AG04450 (cell line): Measurements from ENCODE around the gene CHPT1. TPM values are rescaled to one million over a fixed set of nuclear protein-coding genes. Genes with fewer than 3 reads are reported as not detected.

Experiments
- CTCF ChIA-PET: fragments of 300-600, 350-600 bp; formaldehyde crosslinking; extraction: SDS; loops from one replicate; lab custom pipeline; 2022; ENCODE audit warnings: antibody characterized with exemption, inconsistent platforms; lab: Charles Lee
- POLR2A ChIA-PET: fragments of 350-600 bp; formaldehyde crosslinking; extraction: SDS; loops from one replicate; lab custom pipeline; 2021; ENCODE audit warnings: antibody characterized with exemption, inconsistent platforms; lab: Yijun Ruan, JAX
- DNase-seq: peaks from one replicate; pipeline ENCODE4 v3.0.0-alpha.2; 2011; ENCODE audit warnings: low read depth, low spot score
- H3K27ac ChIP-seq: one replicate; pipeline ENCODE4 v1.5.1; 2012; ENCODE audit warnings: low read depth, low read length, control low read depth
- H3K27me3 ChIP-seq: one replicate; pipeline ENCODE4 v1.6.0; 2012; ENCODE audit warnings: low read length; ENCODE audit not compliant: control insufficient read depth, insufficient read depth
- H3K4me3 ChIP-seq: 2 replicates; pipeline ENCODE4 v1.5.1; 2011; ENCODE audit warnings: mild to moderate bottlenecking, low read depth, low read length, control low read depth
- H3K9me3 ChIP-seq: 2 replicates; pipeline ENCODE4 v1.5.1; 2012; ENCODE audit warnings: low read length; ENCODE audit not compliant: control insufficient read depth, insufficient read depth
- polyA plus RNA-seq: library from polyadenylated mRNA; depleted of rRNA; stranded (reverse); fragments of >200 nt; gene quantifications from 2 replicates; pipeline ENCODE4 v1.2.3, GENCODE V29; 2011
- TF ChIP-seq, protein P1 (sequence below): IDR thresholded peaks from 2 replicates; pipeline ENCODE4 v1.5.1; 2011; ENCODE audit warnings: low read depth, low read length, control low read depth, inconsistent platforms

CHPT1 gene
- polyA plus RNA-seq, 1 experiment = 26.9 TPM

DNA sequence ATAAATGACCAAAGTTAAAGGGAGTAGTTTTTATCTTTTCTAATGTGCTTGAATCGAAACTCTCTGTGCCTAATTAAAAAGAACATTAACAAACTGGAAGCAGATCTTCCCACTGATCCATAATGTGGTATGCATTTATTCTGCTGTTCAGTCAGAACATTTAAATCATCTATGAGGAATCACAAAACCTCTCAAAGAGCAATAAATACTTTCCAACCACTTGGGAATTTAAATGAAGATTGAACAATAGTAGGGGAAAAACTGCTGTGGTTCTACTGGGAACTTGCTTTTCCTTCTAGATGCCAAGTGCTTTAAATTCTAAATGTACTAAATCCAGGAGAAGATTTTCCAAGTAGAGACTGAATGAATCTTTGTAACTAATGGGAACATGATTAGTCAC is 12.3 kb upstream of the CHPT1 start:
- ChIA-PET CTCF (no interaction called here), POLR2A (no interaction called here)
- H3K4me3 ChIP-seq = no peak overlapping the region
- no peaks in the 10 kb centered on the region for H3K27me3 ChIP-seq
- H3K9me3 ChIP-seq = no peaks in the 10 kb centered on the region
- TF ChIP-seq, protein P1, sequence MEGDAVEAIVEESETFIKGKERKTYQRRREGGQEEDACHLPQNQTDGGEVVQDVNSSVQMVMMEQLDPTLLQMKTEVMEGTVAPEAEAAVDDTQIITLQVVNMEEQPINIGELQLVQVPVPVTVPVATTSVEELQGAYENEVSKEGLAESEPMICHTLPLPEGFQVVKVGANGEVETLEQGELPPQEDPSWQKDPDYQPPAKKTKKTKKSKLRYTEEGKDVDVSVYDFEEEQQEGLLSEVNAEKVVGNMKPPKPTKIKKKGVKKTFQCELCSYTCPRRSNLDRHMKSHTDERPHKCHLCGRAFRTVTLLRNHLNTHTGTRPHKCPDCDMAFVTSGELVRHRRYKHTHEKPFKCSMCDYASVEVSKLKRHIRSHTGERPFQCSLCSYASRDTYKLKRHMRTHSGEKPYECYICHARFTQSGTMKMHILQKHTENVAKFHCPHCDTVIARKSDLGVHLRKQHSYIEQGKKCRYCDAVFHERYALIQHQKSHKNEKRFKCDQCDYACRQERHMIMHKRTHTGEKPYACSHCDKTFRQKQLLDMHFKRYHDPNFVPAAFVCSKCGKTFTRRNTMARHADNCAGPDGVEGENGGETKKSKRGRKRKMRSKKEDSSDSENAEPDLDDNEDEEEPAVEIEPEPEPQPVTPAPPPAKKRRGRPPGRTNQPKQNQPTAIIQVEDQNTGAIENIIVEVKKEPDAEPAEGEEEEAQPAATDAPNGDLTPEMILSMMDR = no peak
- no peak for DNase-seq
- no peak overlapping the region for H3K27ac ChIP-seq

DNA sequence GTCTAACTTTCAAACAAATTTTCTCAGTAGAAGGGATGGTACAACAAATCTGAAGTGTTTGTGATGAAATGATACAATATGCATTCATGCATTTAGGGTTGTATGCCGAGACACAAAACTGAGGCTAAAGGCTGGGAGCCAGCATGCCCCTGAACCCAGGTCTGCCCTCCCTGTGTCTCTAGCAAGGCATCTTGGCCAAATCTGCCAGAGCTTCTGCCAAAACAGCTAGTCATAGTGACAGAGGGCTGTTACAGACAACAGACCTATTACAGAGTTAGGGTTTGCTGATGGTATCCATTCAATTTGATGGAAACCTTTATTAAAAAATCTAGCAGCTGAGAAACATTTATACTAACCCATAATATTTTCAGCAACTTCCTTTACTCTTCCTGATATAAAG is 11.3 kb upstream of the CHPT1 start:
- POLR2A ChIA-PET = no interaction called here
- CTCF ChIA-PET = interaction anchor here (0.6 kb wide), 1 partner anchor 17 kb away, joined by 5 read pairs; no protein-coding TSS in a partner anchor

DNA sequence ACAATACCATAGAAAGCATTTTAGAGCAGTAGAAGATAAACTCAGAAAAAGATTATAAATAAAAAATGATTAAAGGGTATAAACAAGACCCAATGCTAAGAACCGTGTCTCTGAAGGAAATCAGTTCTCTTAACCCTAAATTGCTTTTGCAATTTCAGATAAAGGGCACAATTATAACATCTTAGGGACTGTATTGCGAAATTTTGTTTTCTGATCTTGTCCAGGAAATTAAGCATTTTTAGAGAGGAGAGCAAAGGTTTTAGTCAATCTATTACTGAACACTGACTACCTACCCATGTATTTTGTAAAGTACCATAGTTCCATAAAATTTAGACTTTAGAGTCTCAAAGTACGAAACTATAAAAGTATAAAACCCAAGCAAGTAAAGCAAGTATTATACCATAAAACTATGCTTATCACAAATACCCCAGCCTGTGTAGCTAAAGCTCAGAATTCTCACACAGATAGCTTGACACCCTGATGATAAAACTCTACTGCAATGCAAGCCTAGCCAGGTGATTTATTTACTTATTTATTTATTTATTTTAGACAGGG is 6.8 kb upstream of the CHPT1 start:
- Histone ChIP-seq H3K4me3 (no peak overlapping the region), H3K9me3 (peaks cover 10% of the 10 kb centered on the region), H3K27me3 (no peaks in the 10 kb centered on the region), H3K27ac (no peak overlapping the region)
- TF ChIP-seq, protein P1 = no peak
- CTCF ChIA-PET = no interaction called here
- POLR2A ChIA-PET = no interaction called here
- DNase-seq = no peak

More for the DNA sequence above, 11.3 kb upstream of the CHPT1 start:
- no peak overlapping the region for H3K4me3 ChIP-seq
- no peak overlapping the region for H3K27ac ChIP-seq
- no peaks in the 10 kb centered on the region for H3K9me3 ChIP-seq
- no peaks in the 10 kb centered on the region for H3K27me3 ChIP-seq
- TF ChIP-seq, protein P1 = no peak
- no peak for DNase-seq

DNA sequence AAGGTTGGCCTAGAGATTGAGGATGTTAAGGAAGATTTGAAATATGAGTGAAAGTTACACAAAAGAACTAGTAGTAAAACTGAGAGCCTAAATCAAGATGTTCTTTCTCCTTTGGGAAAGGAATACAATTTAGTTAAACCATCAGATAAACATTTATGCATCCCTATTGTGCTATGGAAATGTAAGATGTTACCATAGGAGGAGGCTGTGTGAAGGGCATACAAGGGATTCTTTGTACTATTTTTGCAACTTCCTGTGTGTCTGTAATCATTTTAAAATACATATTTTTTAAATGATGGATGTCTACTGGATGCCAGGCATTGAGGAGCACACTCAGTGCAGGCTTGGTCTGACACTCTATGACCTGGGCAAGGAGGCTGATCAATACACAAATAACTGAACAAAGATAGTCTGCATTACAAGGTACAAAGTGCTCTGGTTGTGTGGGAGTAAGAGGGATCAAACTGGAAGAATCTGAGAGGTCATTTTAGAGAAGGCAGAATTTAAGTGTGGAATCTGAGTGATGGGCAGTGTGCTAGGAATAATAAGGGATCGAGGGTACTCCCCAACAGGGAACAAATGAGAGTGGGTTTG is 5.8 kb upstream of the CHPT1 start:
- no peak for DNase-seq
- H3K4me3 ChIP-seq = no peak overlapping the region
- no peak overlapping the region for H3K27ac ChIP-seq
- POLR2A ChIA-PET = no interaction called here
- peaks cover 10% of the 10 kb centered on the region for H3K9me3 ChIP-seq
- CTCF ChIA-PET = no interaction called here
- TF ChIP-seq, protein P1 = no peak
- H3K27me3 ChIP-seq = no peaks in the 10 kb centered on the region

DNA sequence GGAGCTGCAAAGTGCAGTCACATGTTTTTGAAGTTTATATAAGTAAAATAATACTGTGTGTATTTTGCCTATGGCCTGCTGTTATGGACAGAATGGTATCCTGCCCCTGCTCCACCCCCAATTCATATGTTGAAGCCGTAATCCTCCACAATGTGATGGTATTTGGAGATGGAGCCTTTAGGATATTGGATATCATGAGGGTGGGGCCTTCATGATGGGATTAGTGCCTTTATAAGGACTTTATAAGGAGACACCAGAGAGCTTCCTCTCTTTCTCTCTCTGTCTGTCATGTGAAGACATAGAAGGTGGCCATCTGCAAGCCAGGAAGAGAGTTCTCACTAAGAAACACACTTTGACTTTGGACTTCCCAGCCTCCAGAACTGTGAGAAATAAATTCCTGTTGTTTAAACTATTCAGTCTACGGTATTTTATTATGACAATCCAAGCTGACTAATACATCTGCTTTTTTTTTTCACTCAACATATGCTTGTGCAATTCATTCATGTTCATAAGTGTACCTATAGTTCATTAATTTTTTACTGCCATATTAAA is 3.1 kb upstream of the CHPT1 start:
- CTCF ChIA-PET = no interaction called here

More for the DNA sequence above, 3.1 kb upstream of the CHPT1 start:
- Histone ChIP-seq H3K27ac (no peak overlapping the region), H3K9me3 (peaks cover 10% of the 10 kb centered on the region), H3K4me3 (no peak overlapping the region), H3K27me3 (no peaks in the 10 kb centered on the region)
- DNase-seq = no peak
- POLR2A ChIA-PET = no interaction called here
- TF ChIP-seq, protein P1 = no peak
